Tibial nerve (tissue), 4 donors: ENCODE data around the gene PTER. TPM values are rescaled to one million over a fixed set of nuclear protein-coding genes. Genes with fewer than 3 reads are reported as not detected.

Source experiments
- DNase-seq, 2 donors: peaks; one replicate each; pipeline ENCODE4 v3.0.0-alpha.2; 2019; ENCODE audit warnings: low spot score in 2 of 2
- H3K27ac ChIP-seq, 4 donors: fragments of 200-600 bp; sonication (generic) in 3 of 4; one replicate each; pipeline ENCODE4 v1.5.1; 2017 to 2019; ENCODE audit warnings: mild to moderate bottlenecking in 1 of 4
- H3K27me3 ChIP-seq, 2 donors: fragments of 200-600 bp; sonication (generic) in 1 of 2; one replicate each; pipeline versions ENCODE4 v1.5.1 to v1.6.0; 2017 to 2019
- H3K36me3 ChIP-seq, 3 donors: fragments of 200-600 bp; sonication (generic); one replicate each; pipeline ENCODE4 v1.5.1; 2018 to 2019
- H3K4me1 ChIP-seq, 4 donors: fragments of 200-600 bp; sonication (generic) in 3 of 4; one replicate each; pipeline ENCODE4 v1.5.1; 2017 to 2019
- H3K4me3 ChIP-seq, 4 donors: fragments of 200-600 bp; sonication (generic) in 3 of 4; one replicate each; pipeline ENCODE4 v1.5.1; 2017 to 2019; ENCODE audit warnings: mild to moderate bottlenecking in 1 of 4, moderate library complexity in 1 of 4
- H3K9me3 ChIP-seq, 4 donors: fragments of 200-600 bp; sonication (generic) in 3 of 4; one replicate each; pipeline ENCODE4 v1.5.1; 2017 to 2019
- CTCF ChIP-seq, 5 experiments: fragments of 200-600 bp in 3 of 5; fragments of 450-650 bp in 2 of 5; sonication (generic) in 3 of 5; IDR thresholded peaks; one replicate each; pipeline ENCODE4 v1.5.1; 2016 to 2019; ENCODE audit warnings: antibody characterized with exemption in 5 of 5, mild to moderate bottlenecking in 3 of 5, moderate library complexity in 2 of 5
- EP300 ChIP-seq, 2 donors: sonication (generic); formaldehyde crosslinking; IDR thresholded peaks; one replicate each; pipeline ENCODE4 v1.6.1; 2017; ENCODE audit warnings: antibody characterized with exemption in 2 of 2, mild to moderate bottlenecking in 1 of 2
- POLR2A ChIP-seq, 2 donors: fragments of 450-650 bp; IDR thresholded peaks; one replicate each; pipeline ENCODE4 v1.6.1; 2017; ENCODE audit warnings: antibody characterized with exemption in 2 of 2, mild to moderate bottlenecking in 2 of 2, moderate library complexity in 2 of 2
- WGBS, 2 donors: methylation state at CpG; one replicate each; pipeline ENCODE4 v1.1.5; 2018; 5-methylcytosine and 5-hydroxymethylcytosine counted together
- total RNA-seq, 4 donors: library from RNA; depleted of rRNA; stranded (reverse); fragments of >200 nt; gene quantifications; one replicate each; pipeline ENCODE4 v1.1.0, GENCODE V29; 2016

Gene PTER
- total RNA-seq, 4 donors from 2014 or later, result 4.9 to 26.4 (median 12.1) TPM

GRCh38 chr10:16509996-16510395 is 73.2 kb downstream of the PTER start:
- DNase-seq, result no peak
- Histone ChIP-seq H3K27ac (no peak overlapping the region), H3K36me3 (peaks cover 0 to 27% (median 0%) of the 10 kb centered on the region in 3 donors), H3K4me1 (no peaks in the 10 kb centered on the region), H3K4me3 (no peak overlapping the region), H3K27me3 (no peaks in the 10 kb centered on the region), H3K9me3 (no peaks in the 10 kb centered on the region)
- no peak for TF ChIP-seq EP300 (IDR thresholded peaks at IDR 0.05)
- no peak for TF ChIP-seq POLR2A (IDR thresholded peaks at IDR 0.05)
- TF ChIP-seq CTCF (IDR thresholded peaks at IDR 0.05), result no peak
- 54 to 60% methylated on average over 5 of the region's 5 CpGs for WGBS, 2 donors

- DNase-seq, result no peak
- no peaks in the 10 kb centered on the region for H3K9me3 ChIP-seq
- no peak overlapping the region for H3K27ac ChIP-seq
- H3K4me1 ChIP-seq, result no peaks in the 10 kb centered on the region
- 87 to 90% methylated on average over 9 of the region's 9 CpGs for WGBS, 2 donors
- H3K36me3 ChIP-seq, result peaks cover 0 to 22% (median 0%) of the 10 kb centered on the region in 3 donors
- H3K4me3 ChIP-seq, result no peak overlapping the region
- no peaks in the 10 kb centered on the region for H3K27me3 ChIP-seq
- TF ChIP-seq EP300 (IDR thresholded peaks at IDR 0.05), result no peak
- TF ChIP-seq POLR2A (IDR thresholded peaks at IDR 0.05), result no peak
- no peak for TF ChIP-seq CTCF (IDR thresholded peaks at IDR 0.05)
Observed at GRCh38 chr10:16510843-16511242, 74.0 kb downstream of the PTER start.

- no peaks in the 10 kb centered on the region for H3K9me3 ChIP-seq
- 62 to 64% methylated on average over 4 of the region's 4 CpGs for WGBS, 2 donors
- peaks cover 0 to 48% of the 10 kb centered on the region in 2 donors for H3K27me3 ChIP-seq
- H3K4me1 ChIP-seq, result peaks cover 0 to 28% (median 15%) of the 10 kb centered on the region in 4 donors
- DNase-seq, result no peak
- H3K36me3 ChIP-seq, result no peaks in the 10 kb centered on the region
- no peak for TF ChIP-seq POLR2A (IDR thresholded peaks at IDR 0.05)
- TF ChIP-seq CTCF (IDR thresholded peaks at IDR 0.05), result peak in 1 of 5 experiments; percentile 7
- no peak overlapping the region for H3K4me3 ChIP-seq
- no peak overlapping the region for H3K27ac ChIP-seq
Observed at GRCh38 chr10:16518822-16519221, 82.0 kb downstream of the PTER start.

- WGBS, 2 donors, result 40 to 41% methylated on average over 31 of the region's 31 CpGs
- peaks cover 0 to 28% (median 15%) of the 10 kb centered on the region in 4 donors for H3K4me1 ChIP-seq
Observed at GRCh38 chr10:16519250-16519907, 82.6 kb downstream of the PTER start.

More at GRCh38 chr10:16519250-16519907, 82.6 kb downstream of the PTER start:
- Histone ChIP-seq H3K27ac (no peak overlapping the region), H3K27me3 (peaks cover 0 to 48% of the 10 kb centered on the region in 2 donors), H3K36me3 (no peaks in the 10 kb centered on the region), H3K4me3 (peak overlapping the region in 1 of 4 donors; percentile 58), H3K9me3 (no peaks in the 10 kb centered on the region)
- DNase-seq, result no peak
- TF ChIP-seq EP300 (IDR thresholded peaks at IDR 0.05) (no peak), POLR2A (IDR thresholded peaks at IDR 0.05) (no peak), CTCF (IDR thresholded peaks at IDR 0.05) (no peak)
